HEK293T (cell line): Measurements from ENCODE around the gene PSMD6.

Experiments used
- CTCF ChIA-PET: fragments of 350-600 bp; formaldehyde crosslinking; extraction: SDS; loops from one replicate; lab custom pipeline; 2021; ENCODE audit warnings: antibody characterized with exemption, inconsistent platforms; lab: Yijun Ruan, JAX
- POLR2A ChIA-PET: fragments of 350-600 bp; formaldehyde crosslinking; extraction: SDS; loops from one replicate; lab custom pipeline; 2020; ENCODE audit warnings: antibody characterized with exemption, inconsistent platforms; lab: Yijun Ruan, JAX
- DNase-seq: peaks from one replicate; pipeline ENCODE4 v3.0.0; 2012; ENCODE audit warnings: mixed read lengths; ENCODE audit errors: extremely low spot score
- ARNT ChIP-seq: fragments of 450-650 bp; IDR thresholded peaks from 2 replicates; pipeline ENCODE4 v1.6.1; 2017; ENCODE audit warnings: mild to moderate bottlenecking
- BHLHE40 ChIP-seq: fragments of 450-650 bp; IDR thresholded peaks from 2 replicates; pipeline ENCODE4 v1.6.1; 2016; ENCODE audit warnings: mild to moderate bottlenecking, moderate library complexity, borderline replicate concordance
- CTBP1 ChIP-seq: fragments of 450-650 bp; IDR thresholded peaks from 2 replicates; pipeline ENCODE4 v1.6.1; 2016; ENCODE audit warnings: borderline replicate concordance
- ELF4 ChIP-seq: fragments of 450-650 bp; IDR thresholded peaks from 2 replicates; pipeline ENCODE4 v1.6.1; 2017; ENCODE audit warnings: antibody characterized with exemption
- FOXA1 ChIP-seq: fragments of 450-650 bp; IDR thresholded peaks from 2 replicates; pipeline ENCODE4 v1.6.1; 2016; ENCODE audit warnings: mild to moderate bottlenecking
- FOXK2 ChIP-seq: fragments of 450-650 bp; IDR thresholded peaks from 2 replicates; pipeline ENCODE4 v1.6.1; 2016; ENCODE audit warnings: mild to moderate bottlenecking
- FOXM1 ChIP-seq: fragments of 450-650 bp; IDR thresholded peaks from 2 replicates; pipeline ENCODE4 v1.6.1; 2017; ENCODE audit warnings: mild to moderate bottlenecking, borderline replicate concordance
- HDGF ChIP-seq: fragments of 450-650 bp; IDR thresholded peaks from 2 replicates; pipeline ENCODE4 v1.6.1; 2017; ENCODE audit warnings: antibody characterized with exemption, borderline replicate concordance
- L3MBTL2 ChIP-seq: fragments of 450-650 bp; conservative IDR thresholded peaks from 2 replicates; pipeline ENCODE4 v1.6.1; 2016; ENCODE audit warnings: mild to moderate bottlenecking
- LEF1 ChIP-seq: fragments of 450-650 bp; IDR thresholded peaks from 2 replicates; pipeline ENCODE4 v1.6.1; 2017; ENCODE audit warnings: mild to moderate bottlenecking, borderline replicate concordance
- NFRKB ChIP-seq: fragments of 450-650 bp; IDR thresholded peaks from 2 replicates; pipeline ENCODE4 v1.6.1; 2016; ENCODE audit warnings: mild to moderate bottlenecking, moderate library complexity
- PKNOX1 ChIP-seq: fragments of 450-650 bp; IDR thresholded peaks from 2 replicates; pipeline ENCODE4 v1.6.1; 2016
- SP1 ChIP-seq: fragments of 450-650 bp; IDR thresholded peaks from 2 replicates; pipeline ENCODE4 v1.6.1; 2017
- SUZ12 ChIP-seq: fragments of 450-650 bp; IDR thresholded peaks from 2 replicates; pipeline ENCODE4 v1.6.1; 2016; ENCODE audit warnings: mild to moderate bottlenecking
- TARDBP ChIP-seq: fragments of 450-650 bp; IDR thresholded peaks from 2 replicates; pipeline ENCODE4 v1.6.1; 2016
- ZNF384 ChIP-seq: fragments of 450-650 bp; IDR thresholded peaks from 2 replicates; pipeline ENCODE4 v1.6.1; 2016

Gene PSMD6

GRCh38 chr3:63998852-63999754 is 24.2 kb downstream of the PSMD6 start:
- TF ChIP-seq FOXM1, result no peak
- no peak for TF ChIP-seq TARDBP
- TF ChIP-seq L3MBTL2, result no peak
- TF ChIP-seq SUZ12, result no peak
- no peak for TF ChIP-seq CTBP1
- TF ChIP-seq LEF1, result no peak
- TF ChIP-seq ZNF384, result no peak
- no peak for TF ChIP-seq FOXK2
- no peak for TF ChIP-seq ELF4
- no peak for TF ChIP-seq SP1
- no peak for TF ChIP-seq NFRKB
- TF ChIP-seq BHLHE40, result no peak
- TF ChIP-seq PKNOX1, result no peak
- POLR2A ChIA-PET, result interaction anchor here (0.6 kb wide), 1 partner anchor 115 kb away, joined by 4 read pairs; no protein-coding TSS in a partner anchor
- DNase-seq, result no peak
- CTCF ChIA-PET, result no interaction called here

- no peak for TF ChIP-seq L3MBTL2
- TF ChIP-seq BHLHE40, result no peak
- TF ChIP-seq ELF4, result no peak
- TF ChIP-seq SUZ12, result no peak
- TF ChIP-seq FOXA1, result no peak
- TF ChIP-seq LEF1, result no peak
- TF ChIP-seq ZNF384, result no peak
- no peak for TF ChIP-seq SP1
- TF ChIP-seq PKNOX1, result no peak
- no peak for TF ChIP-seq FOXM1
- no peak for TF ChIP-seq HDGF
- TF ChIP-seq CTBP1, result no peak
- TF ChIP-seq TARDBP, result no peak
- no peak for TF ChIP-seq FOXK2
- no peak for TF ChIP-seq ARNT
- TF ChIP-seq NFRKB, result no peak
- POLR2A ChIA-PET, result no interaction called here
- no peak for DNase-seq
- CTCF ChIA-PET, result interaction anchor here (0.6 kb wide), 1 partner anchor 111 kb away, joined by 4 read pairs; no protein-coding TSS in a partner anchor
Measured at GRCh38 chr3:63995086-63995485, 28.2 kb downstream of the PSMD6 start.

- DNase-seq, result peak; percentile 80
Measured at GRCh38 chr3:63993653-63994079, 29.6 kb downstream of the PSMD6 start.

GRCh38 chr3:63992516-63993209 is 30.6 kb downstream of the PSMD6 start:
- ChIA-PET POLR2A (no interaction called here), CTCF (interaction anchor here (1.1 to 1.6 kb wide), 2 partner anchors 14 to 643 kb away, joined by 5 to 8 read pairs; no protein-coding TSS in a partner anchor)

More at GRCh38 chr3:63993653-63994079, 29.6 kb downstream of the PSMD6 start:
- TF ChIP-seq FOXA1 (no peak), ARNT (peak; percentile 71; the same call in 1 of the 2 replicates)
- POLR2A ChIA-PET, result no interaction called here
- CTCF ChIA-PET, result interaction anchor here (1.1 kb wide), 1 partner anchor 644 kb away, joined by 8 read pairs; no protein-coding TSS in a partner anchor

GRCh38 chr3:63991666-63992065 is 31.6 kb downstream of the PSMD6 start:
- DNase-seq, result no peak
- TF ChIP-seq LEF1 (no peak), BHLHE40 (no peak), ELF4 (no peak), NFRKB (no peak), SUZ12 (no peak), ZNF384 (no peak), TARDBP (no peak), FOXA1 (no peak), ARNT (no peak), L3MBTL2 (no peak), PKNOX1 (no peak), FOXM1 (no peak)
- CTCF ChIA-PET, result interaction anchor here (0.7 to 1.6 kb wide), 2 partner anchors 13 to 84 kb away, joined by 3 to 5 read pairs; no protein-coding TSS in a partner anchor
- POLR2A ChIA-PET, result no interaction called here

More at GRCh38 chr3:63992516-63993209, 30.6 kb downstream of the PSMD6 start:
- DNase-seq, result no peak
- TF ChIP-seq NFRKB (no peak), FOXA1 (no peak), ZNF384 (no peak), PKNOX1 (no peak), FOXK2 (no peak), L3MBTL2 (no peak), ARNT (no peak), ELF4 (no peak), CTBP1 (no peak), HDGF (no peak), LEF1 (no peak), SP1 (no peak), FOXM1 (no peak)
